HG03460 (cell line): Measurements from ENCODE around the gene ALDH1B1.
A peak's percentile ranks its signal among the peaks of the same experiment; 100 is the strongest.
"Not testable (repeated sequence)": the region's sequence is repeated elsewhere in the genome, so short reads cannot be mapped to it uniquely, and the experiment has no call there.

Source experiments
- ATAC-seq: cut with Tn5 transposase; IDR thresholded peaks from one replicate; pipeline ENCODE4 v1.9.1; 2021; ENCODE audit not compliant: unreplicated experiment

Gene ALDH1B1

DNA sequence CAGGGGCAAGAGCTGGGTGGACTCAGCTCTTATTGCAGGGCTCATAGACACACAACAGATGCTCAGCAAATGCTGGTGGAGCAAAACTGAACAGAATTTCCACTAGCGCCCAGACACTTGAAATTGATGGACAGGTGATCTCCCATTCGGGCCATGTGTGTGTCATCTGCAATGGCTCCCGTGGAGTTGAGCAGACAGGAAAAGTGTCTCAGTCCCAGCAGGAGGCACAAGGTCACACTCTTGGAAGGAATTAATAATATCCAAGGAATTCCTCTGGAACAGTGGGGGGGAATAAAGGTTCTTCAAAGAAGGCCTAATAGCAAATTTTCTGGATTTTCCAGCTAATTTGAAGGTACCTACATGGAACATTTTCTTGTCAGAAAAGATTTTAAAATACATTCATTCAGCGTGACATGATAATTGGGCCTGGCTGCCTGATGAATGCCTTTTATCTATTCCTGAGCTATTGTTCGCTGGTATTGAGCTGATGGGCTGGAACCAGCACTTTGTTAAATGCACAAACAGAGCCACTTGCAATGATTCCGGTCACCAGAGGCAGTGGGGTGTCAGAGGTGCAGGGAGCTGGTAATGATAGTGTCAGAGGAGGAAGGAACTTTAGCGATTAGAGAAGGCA is 31.5 kb upstream of the ALDH1B1 start:
- no peak for ATAC-seq

DNA sequence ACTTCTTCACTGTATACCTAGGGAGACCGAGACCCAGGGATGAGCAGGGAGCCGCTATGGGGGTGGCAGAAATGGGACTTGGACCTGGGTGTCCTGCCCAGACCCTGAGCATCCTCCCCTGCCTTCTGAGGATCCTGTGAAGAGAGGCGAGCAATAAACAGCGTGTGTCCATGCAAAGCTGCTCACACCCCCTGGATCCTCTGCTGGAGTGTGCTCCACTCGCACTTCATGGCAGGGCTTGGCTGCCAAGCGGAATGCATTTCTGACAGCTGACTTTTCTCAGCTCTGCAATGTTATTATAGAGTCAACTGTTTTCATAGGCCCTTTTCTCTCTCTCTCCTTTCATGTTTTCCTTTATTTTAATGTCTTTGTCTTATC is 31.0 kb upstream of the ALDH1B1 start:
- ATAC-seq = no peak

DNA sequence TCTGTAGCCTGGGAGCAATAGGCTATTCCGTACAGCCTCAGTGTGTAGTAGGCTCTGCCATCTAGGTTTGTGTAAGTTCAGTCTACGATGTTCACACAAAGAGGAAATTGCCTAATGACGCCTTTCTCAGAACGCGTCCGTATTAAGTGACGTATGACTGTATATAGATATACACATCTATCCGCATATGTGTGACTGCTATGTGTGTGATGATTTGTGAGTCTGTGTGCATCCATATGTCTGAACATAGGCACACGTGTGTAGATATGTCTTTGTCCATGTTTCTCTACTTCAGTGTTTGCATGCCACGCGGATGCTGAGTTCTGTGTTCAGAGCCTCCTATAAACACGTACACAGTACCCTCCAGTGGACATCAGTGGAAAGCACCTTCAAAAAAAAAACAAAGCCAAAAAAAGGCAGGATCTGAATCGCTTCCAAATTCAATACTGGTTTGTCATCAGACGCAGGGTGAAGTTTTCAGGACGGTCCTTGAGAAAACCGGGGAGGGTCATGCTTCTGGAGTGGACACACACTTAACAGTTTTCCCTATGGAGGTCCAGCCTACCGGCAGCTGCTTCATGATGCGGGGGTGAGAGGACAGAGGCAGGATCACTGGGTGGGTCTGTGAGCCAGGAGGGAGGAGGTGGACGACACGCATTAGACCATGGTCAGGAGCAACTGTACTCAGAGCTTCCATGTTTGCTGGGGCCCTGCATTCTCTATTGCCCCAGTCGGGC is 29.5 kb upstream of the ALDH1B1 start:
- peak; percentile 54 for ATAC-seq

DNA sequence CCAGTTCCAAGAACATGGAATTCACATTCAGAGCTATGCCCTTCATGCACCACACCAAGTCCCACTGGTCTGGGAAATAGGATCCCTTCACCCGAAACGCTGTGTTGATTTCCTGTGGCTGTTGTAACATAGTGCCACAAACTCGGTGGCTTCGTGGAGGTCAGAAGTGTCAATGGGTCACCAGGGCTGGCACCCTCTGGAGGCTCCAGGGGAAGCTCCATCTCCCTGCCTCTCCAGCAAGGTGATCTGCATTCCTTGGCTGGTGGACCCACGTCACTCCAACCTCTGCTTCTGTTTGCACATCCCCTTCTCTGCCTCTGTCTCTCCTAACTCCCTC is 28.9 kb upstream of the ALDH1B1 start:
- ATAC-seq = no peak

DNA sequence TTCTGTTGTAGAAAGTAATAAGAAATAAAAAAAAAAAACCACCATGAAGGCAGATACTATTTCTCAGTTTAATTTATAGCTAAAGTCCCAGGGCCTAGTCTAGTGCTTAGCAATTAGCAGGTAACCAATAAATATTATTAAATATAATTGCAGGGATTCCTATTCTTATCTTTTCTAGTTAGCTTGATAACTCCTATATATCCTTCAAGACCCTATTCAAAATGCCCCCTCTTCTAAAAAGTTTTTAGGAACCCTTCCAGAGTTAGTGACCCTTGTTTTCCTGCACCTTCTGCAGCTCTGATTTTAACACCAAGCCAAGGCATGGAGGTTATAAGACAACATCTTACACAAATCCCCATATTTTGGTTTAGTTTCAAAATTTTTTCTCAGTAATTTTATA is 24.6 kb upstream of the ALDH1B1 start:
- ATAC-seq = no peak

DNA sequence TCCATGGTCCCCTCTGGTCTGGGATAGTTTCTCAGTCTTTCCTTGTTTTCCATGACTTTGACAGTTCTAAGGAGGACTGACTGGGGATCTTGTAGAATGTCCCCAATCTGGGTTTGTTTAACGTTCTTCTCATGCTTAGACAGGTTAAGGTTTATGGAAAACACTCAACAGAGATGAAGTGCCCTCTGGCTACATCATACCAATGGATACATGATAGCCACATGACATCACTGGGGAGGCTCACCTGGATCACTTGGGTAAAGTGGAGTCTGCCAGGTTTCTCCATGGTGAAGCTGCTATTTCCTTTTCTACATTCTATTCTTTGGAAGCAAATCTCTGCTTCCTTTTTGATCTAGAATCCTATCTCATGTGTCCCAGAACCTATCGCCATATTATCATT is 23.8 kb upstream of the ALDH1B1 start:
- no peak for ATAC-seq

DNA sequence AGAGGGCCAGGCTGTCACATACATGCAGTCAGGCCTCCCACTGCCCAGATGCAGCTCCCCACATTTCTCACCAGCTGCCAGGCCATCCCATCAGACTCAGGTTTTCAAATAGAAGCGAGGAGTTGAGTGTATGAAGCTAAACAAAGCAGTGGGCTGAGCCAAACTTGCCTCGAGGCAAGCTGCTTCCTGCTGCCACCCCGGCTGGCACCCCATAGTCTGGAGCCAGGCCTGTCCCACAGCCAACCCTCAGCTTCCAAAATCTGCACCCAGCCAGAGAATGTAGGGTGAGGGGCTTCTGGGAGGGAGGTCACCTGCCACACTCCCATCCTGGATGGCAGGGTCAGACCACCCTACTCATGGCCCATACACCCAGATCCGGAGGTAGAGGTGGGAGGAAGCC is 22.3 kb upstream of the ALDH1B1 start:
- ATAC-seq = no peak

DNA sequence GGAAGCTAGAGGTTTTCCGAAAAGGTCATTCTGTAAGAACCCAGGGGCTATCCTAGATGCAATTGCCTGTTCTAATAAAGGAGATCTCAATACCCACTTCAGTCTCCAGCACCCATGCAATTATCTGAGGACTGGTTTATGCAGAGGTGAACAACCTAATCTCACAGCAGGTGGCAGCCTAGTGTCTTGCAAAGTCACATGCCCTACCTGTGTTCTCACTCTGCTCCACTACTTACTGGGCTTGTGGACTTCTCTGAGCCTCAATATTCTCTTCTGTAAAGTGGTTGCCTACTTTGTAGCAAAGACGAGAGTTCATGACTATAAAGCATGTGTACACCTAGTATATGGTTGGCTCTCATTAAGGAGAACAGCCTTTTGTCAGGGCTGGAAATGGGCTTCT is 21.0 kb upstream of the ALDH1B1 start:
- ATAC-seq = peak; percentile 59

DNA sequence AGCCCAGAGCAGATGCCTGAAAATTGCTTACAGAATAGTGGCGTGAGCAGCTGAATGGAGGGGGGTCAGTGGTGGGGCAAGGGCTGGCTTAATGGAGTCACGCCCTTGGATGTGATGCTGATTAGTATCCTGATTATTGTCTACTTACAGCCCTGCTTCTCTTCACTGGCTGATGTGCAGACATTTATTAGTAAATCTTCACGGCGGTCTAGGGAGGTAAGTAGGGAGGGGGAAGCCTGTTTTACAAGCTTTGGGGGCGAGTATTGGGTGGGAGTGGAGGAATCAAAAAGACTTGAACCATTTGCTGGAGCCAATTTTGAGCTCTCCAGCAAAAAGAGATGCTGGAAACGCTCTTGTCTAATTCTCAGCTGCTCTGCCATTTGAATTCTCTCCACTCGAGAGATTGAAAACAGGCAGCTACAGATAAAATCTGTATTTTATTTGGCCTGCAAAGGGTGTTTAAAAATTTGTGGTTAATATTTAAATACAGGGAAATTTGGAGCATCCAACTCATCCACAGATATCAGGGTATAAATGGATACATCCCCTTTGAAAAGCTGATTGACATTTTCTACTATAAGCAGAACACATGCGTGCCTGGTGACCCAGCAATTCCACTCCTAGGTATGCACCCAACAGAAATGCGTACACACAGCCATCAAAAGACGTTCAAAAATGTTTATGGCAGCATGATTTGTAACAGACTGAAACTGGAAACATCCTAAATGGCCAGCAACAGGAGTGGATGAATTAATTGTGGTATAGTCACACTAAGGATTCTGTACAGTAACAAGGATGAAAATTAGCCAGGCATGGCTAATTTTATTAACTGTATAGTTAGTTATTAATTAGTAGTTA is 19.5 kb upstream of the ALDH1B1 start:
- no peak for ATAC-seq

DNA sequence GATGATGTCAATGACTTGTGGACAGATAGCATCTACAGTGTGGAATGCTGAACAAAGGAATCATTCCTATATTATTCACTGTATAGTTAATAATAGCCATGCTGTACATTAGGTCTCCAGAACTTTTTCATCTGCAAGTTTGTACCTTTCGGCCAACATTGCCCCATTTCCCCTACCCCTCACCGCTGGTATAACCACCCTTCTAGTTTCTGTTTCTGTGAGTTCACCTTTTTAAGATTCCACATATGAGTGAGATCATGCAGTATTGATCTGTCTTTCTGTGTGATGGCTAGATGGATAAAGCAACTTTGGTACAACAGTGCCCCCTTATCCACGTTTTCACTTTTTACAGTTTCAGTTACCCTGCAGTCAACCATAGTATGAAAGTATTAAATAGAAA is 18.8 kb upstream of the ALDH1B1 start:
- no peak for ATAC-seq

DNA sequence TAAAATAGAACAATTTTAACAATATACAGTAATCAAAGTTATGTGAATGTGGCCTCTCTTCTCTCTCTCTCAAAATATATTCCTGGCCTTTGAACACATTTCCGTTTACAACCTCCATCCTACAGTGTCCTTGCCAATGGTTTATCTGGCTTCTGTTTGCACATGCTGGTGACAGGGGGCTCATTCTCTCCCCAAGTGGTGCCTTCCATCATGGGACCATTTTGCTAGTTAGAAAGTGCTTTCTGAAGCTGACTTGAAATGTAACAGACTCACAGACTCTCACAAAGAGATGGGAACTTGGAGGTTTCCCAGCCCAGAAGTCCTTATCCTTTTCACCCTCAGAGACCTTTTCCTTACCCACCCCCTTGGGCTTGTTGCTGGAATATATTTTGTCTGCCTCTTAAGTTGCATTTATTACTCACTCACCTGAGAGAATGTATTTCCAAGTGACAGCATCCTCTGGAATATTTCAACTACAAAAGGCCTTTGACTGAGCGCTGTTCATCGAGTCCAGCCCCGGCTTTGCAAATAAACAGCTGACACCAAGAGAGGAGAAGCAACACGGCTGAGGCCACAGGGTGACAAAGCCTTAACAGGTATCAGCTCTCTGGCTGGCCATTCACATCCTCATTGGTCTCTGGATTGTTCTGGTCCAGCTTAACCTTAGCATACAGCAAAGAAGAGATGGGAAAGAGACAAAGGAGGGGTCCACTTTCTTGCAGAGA is 17.5 kb upstream of the ALDH1B1 start:
- no peak for ATAC-seq

DNA sequence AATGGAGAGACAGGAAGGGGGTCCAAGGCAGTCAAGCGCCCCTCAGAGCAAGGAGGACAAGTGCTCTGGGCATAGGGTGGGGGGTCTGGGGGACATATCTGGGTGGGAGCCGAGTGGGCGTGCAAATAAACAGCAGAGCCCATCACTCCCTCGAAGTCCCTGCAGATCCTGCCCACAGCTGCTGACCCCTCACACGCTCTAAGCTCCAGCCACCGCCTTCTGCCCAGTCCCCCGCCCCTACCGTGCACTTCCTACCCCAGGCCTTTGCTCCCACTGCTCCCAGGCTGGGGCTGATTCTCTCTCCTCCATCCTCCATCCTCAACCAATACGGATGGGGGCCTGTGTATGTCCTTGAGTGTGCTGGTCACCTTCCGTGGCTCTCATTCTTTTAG is 16.9 kb upstream of the ALDH1B1 start:
- ATAC-seq = no peak

DNA sequence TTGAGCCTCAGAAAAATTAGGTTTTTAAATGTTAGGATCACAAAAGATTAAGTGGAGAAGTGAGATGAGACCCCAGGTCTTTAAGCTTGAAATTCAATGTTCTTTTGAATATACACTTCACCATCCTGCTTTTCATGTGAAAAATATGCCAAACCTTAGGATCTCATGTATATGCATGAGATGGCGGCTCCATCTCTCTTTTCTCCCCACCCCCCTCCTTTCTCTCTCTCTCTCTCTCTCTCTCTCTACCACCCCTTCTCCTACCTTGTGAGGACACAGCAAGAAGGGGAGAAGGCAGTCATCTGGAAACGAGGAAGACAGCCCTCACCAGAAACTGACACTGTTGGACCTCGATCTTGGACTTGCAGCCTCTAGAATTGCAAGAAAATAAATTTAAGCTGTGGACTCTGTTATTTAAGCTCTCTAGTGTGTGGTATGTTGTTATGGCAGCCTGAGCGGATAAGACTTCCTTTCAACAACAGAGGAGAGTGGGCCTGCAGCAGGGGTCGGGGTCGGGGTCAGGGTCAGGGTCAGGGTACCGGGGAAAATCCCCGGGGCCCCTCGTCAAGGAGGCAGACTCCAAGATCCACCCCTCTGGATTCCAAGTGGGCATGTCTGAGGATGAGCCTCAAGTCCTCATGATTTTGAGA is 16.4 kb upstream of the ALDH1B1 start:
- no peak for ATAC-seq

DNA sequence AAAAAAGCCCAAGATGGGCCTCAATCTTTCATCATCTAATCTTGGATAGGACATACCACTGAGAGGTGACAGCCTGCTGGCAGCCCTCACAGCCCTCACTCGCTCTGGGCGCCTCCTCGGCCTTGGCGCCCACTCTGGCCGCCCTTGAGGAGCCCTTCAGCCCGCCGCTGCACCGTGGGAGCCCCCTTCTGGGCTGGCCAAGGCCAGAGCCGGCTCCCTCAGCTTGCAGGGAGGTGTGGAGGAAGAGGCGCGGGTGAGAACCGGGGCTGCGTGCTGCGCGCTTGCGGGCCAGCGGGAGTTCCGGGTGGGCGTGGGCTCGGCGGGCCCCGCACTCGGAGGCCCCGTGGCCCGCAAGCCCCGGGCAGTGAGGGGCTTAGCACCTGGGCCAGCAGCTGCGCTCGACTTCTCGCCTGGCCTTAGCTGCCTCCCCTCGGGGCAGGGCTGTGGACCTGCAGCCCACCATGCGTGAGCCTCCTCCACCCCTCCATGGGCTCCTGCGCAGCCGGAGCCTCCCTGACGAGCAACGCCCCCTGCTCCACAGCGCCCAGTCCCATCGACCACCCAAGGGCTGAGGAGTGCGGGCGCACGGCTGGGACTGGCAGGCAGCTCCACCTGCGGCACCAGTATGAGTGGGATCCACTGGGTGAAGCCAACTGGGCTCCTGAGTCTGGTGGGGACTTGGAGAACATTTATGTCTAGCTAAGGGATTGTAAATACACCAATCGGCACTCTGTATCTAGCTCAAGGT is 15.0 kb upstream of the ALDH1B1 start:
- not testable (repeated sequence) for ATAC-seq

DNA sequence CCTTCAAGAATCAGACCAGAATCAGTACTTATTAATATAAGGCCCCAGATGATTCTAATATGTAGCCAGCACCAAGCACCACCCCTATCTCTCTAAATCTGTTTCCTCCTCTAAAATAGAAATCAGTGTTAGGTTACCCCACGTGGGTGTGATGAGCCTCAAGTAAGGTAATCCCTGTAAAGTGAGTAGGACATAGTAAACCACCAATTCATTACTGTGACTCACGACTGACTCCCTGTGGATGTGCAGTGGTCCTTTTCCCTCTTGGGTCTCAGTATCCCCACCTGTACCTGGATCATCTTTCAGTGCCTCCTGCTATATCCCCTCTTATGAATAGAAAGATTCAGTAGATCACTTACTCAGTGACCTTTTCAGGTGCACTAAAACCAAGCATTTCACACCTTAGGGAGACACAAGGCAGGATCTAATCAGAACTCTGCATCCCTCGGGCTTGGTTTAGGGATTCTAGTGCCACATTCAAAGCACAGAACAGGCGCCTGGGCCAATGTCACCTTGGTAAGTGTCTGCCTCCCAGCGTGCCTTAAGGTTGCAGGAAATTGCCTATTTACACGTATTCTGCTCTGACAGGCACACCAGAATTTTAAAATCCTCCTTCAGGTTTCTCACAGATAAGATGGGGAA is 12.2 kb upstream of the ALDH1B1 start:
- ATAC-seq = no peak

DNA sequence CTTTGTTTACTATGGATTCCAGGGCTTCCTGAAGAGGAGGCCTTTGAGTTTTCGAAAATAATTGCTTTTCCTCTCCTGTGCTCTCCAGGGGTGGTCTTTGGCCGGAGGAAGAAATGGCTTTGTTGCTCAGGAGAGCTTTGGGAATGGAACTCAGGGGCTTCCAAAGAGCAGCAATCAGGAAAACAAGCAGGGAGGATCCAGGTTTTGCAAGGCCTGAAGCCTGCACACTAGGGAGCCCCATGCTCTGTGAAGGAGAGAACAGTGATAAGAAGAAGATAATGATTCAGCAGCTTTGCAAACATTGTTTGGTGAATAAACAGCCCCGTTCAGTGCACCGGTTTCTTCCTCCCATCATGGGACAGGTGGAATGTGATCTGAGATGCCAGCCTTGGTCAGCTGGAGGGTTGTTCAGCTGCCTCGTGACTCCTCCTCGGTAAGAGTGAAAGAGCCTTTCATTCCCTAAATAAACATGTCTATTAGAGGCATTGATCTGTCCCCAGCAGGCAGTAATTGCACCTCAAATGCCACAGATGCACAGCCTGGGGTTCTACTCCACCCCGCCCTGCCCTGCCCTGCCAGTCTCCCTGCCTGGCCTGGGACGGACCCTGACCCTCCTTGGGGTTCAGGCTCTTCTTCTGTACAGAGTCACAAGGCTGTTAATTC is 11.5 kb upstream of the ALDH1B1 start:
- no peak for ATAC-seq

DNA sequence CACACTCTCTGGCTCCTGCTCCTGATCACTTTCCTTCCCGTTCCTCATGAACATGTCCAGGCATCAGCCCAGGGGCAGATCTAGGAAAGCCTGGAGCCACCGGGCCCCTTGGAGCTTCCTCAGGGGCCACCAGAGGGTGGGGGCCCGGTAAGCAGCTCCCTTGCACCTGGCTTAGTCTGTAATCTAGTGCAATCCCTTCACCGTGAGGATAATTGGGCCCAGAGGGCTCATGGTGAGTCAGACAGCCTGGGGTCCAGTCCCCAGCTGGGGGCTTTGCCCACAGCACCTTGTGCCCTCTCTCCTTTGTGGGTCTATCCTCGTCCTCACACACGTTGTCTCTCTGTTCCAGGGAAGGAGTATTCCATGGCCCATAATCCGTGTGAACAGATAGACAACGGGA is 10.4 kb upstream of the ALDH1B1 start:
- ATAC-seq = no peak

DNA sequence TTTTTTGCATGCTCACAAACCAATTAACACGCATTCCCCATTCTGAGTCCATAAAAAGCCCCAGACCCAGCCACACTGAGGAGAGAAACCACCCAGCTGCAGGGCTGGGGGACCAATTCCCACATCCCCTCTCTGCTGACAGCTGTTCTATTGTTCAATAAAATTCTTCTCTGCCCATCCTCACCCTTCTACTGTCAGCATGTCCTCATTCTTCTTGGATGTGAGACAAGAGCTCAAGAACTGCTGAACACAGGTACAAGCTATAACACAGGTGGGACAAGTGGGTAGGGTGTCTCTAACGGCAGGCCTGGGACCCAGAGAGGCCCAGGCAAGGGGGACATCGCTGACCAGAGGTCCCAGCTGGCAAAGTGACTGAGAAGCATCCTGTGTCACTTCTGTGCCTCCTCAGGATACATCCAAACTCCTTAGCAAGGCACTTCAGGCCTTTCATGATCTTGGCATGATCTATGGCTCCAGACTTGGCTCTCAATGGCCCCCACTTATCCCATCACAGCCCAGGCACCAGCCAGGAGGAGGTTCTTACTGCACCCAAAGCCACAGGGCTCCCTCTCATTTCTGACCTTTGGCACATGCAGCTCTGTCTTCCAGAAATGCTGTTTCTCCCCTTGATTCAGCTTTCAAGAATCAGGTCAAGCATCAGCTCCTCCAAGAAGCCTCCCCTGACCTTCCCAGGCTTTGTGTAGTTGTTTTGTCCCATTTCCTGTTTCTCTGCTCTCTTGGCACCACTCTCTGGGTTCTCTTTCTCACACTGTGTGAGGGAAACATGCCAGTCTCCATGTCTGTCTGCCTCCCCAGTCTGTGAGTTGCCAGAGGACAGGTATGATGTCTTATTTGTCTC is 7.3 kb upstream of the ALDH1B1 start:
- no peak for ATAC-seq
